ENCODE results near the gene PKNOX1.
"Not testable (repeated sequence)": the region's sequence is repeated elsewhere in the genome, so short reads cannot be mapped to it uniquely, and the experiment has no call there.

The PKNOX1 gene

GRCh38 chr21:42951193-42951592 lies 23.2 kb upstream of the PKNOX1 start:
- DNase-seq = not testable (repeated sequence)

- no peak for DNase-seq
These were observed 17.3 kb upstream of the PKNOX1 start for GRCh38 chr21:42956824-42957630.

- not testable (repeated sequence) for DNase-seq
These were observed 16.2 kb upstream of the PKNOX1 start for GRCh38 chr21:42958122-42958521.

GRCh38 chr21:42959728-42960127 lies 14.6 kb upstream of the PKNOX1 start:
- DNase-seq = no peak

- DNase-seq = no peak
These were observed 11.9 kb upstream of the PKNOX1 start for GRCh38 chr21:42962380-42963007.

- no peak for DNase-seq
These were observed 10.3 kb upstream of the PKNOX1 start for GRCh38 chr21:42964086-42964485.

GRCh38 chr21:42964546-42965210 lies 9.7 kb upstream of the PKNOX1 start:
- no peak for DNase-seq

GRCh38 chr21:42965211-42965560 lies 9.2 kb upstream of the PKNOX1 start:
- no peak for DNase-seq

- DNase-seq = not testable (repeated sequence)
These were observed 6.7 kb upstream of the PKNOX1 start for GRCh38 chr21:42967616-42968015.

GRCh38 chr21:42969193-42969600 lies 5.2 kb upstream of the PKNOX1 start:
- no peak for DNase-seq

GRCh38 chr21:42970946-42971653 lies 3.3 kb upstream of the PKNOX1 start:
- no peak for DNase-seq

GRCh38 chr21:42971897-42972275 lies 2.5 kb upstream of the PKNOX1 start:
- DNase-seq = no peak

- DNase-seq = no peak
These were observed 912 bp upstream of the PKNOX1 start for GRCh38 chr21:42973309-42973990.

- peak in 1 of 2 experiments; percentile 51 for DNase-seq
These were observed 764 bp downstream of the PKNOX1 start for GRCh38 chr21:42974832-42975820.

- DNase-seq = no peak
These were observed 1.7 kb downstream of the PKNOX1 start for GRCh38 chr21:42975886-42976608.

- no peak for DNase-seq
These were observed 6.2 kb downstream of the PKNOX1 start for GRCh38 chr21:42980312-42981213.

GRCh38 chr21:42981214-42981523 lies 6.8 kb downstream of the PKNOX1 start:
- no peak for DNase-seq

GRCh38 chr21:42981862-42982261 lies 7.5 kb downstream of the PKNOX1 start:
- DNase-seq = no peak

GRCh38 chr21:42983103-42983502 lies 8.7 kb downstream of the PKNOX1 start:
- DNase-seq = peak in 1 of 2 experiments; percentile 12

- no peak for DNase-seq
These were observed 9.5 kb downstream of the PKNOX1 start for GRCh38 chr21:42983869-42984268.

Data from NCI-H2081 (cell line).